Measurements from ENCODE around the gene NAE1. TPM values are rescaled to one million over a fixed set of nuclear protein-coding genes. Genes with fewer than 3 reads are reported as not detected.

NAE1 gene
- total RNA-seq, 2 experiments from 2014 or later: 111 to 122 TPM

DNA sequence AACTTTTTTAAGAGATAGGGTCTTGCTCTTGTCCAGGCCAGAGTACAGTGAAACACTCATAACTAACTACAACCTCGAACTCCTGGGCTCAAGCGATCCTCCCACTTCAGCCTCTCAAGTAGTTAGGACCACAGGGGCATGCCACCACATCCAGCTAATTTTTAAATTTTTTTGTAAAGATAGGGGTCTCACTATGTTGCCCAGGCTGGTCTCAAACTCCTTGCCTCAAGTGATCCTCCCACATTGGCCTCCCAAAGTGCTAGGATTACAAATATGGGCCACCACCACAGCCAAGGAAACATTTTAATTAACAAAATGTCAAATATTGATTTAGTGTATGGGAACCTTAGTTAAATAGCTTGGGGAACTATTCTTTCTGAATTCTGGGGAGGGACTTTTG is 76.6 kb downstream of the NAE1 start:
- POLR2A ChIA-PET: no interaction called here
- CTCF ChIA-PET: interaction anchor here (1.0 to 2.3 kb wide), 4 partner anchors 26 to 114 kb away, joined by 3 to 9 read pairs (median 4); partner anchors contain the start of gene NAE1

DNA sequence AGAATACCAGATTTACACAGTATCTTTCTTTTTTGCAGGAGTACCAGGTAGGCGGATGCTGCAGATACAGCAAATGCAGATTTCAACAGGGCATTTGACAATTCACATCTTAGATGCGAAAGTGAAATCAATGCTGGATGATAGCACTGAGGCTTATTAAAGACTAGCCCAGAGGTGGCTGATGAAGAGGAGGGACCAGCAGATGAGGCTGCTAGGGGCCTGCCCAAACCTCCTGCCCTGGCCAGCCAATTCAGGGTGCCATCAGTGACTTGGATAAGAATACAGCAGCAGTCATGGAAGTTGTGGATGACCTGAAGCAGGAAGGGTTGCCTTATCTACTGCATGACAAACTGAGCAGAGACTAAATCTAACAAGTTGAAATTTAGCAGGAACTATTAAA is 77.8 kb downstream of the NAE1 start:
- ChIA-PET CTCF (interaction anchor here (1.4 to 3.2 kb wide), 3 partner anchors 12 to 120 kb away, joined by 3 to 16 read pairs (median 14); no protein-coding TSS in a partner anchor), POLR2A (no interaction called here)

Other genes with a start within 250 kb of the NAE1 start
- 10 to 100 TPM; 66.8 to 67.4 TPM for gene CMTM3, start 226.3 kb downstream of the NAE1 start, total RNA-seq
- gene CMTM4, start 134.2 kb downstream of the NAE1 start, total RNA-seq: 1 to 10 TPM; 3.8 to 4.0 TPM
- gene DYNC1LI2, start 79.4 kb downstream of the NAE1 start, total RNA-seq: 10 to 100 TPM; 44.7 to 48.5 TPM
- under 1 TPM in 1 of 2 experiments, not detected in 1; 0.30 TPM for gene TERB1, start 29.4 kb downstream of the NAE1 start, total RNA-seq
- gene CA7, start 13.4 kb upstream of the NAE1 start, total RNA-seq: not detected
- gene PDP2, start 49.5 kb upstream of the NAE1 start, total RNA-seq: 10 to 100 TPM; 28.9 to 30.4 TPM
- gene CDH16, start 87.9 kb upstream of the NAE1 start, total RNA-seq: not detected
- gene RRAD, start 94.6 kb upstream of the NAE1 start, total RNA-seq: under 1 TPM; 0.32 to 0.50 TPM
- 100 to 1,000 TPM; 174 to 177 TPM for gene CIAO2B, start 103.4 kb upstream of the NAE1 start, total RNA-seq
- 10 to 100 TPM; 25.0 to 28.7 TPM for gene CES2, start 104.5 kb upstream of the NAE1 start, total RNA-seq
- under 1 TPM; 0.31 to 0.57 TPM for gene CES3, start 130.3 kb upstream of the NAE1 start, total RNA-seq
- 1 to 10 TPM; 4.5 to 5.2 TPM for gene CES4A, start 157.6 kb upstream of the NAE1 start, total RNA-seq
- gene CBFB, start 198.2 kb upstream of the NAE1 start, total RNA-seq: 100 to 1,000 TPM; 140 to 147 TPM